Esophagus squamous epithelium (tissue), 4 donors: ENCODE results near the gene PKIG.

ENCODE experiments used
- POLR2A ChIP-seq, 4 donors: fragments of 450-650 bp; IDR thresholded peaks; one replicate each; pipeline ENCODE4 v1.6.1; 2017; ENCODE audit warnings: antibody characterized with exemption in 4 of 4, mild to moderate bottlenecking in 4 of 4, moderate library complexity in 3 of 4
- TF ChIP-seq, protein P1 (sequence below), 6 experiments: fragments of 450-650 bp in 4 of 6; fragments of 200-600 bp in 2 of 6; sonication (generic) in 2 of 6; IDR thresholded peaks; one replicate each; pipeline ENCODE4 v1.5.1; 2016 to 2019; ENCODE audit warnings: antibody characterized with exemption in 6 of 6, mild to moderate bottlenecking in 4 of 6, moderate library complexity in 4 of 6

DNA sequence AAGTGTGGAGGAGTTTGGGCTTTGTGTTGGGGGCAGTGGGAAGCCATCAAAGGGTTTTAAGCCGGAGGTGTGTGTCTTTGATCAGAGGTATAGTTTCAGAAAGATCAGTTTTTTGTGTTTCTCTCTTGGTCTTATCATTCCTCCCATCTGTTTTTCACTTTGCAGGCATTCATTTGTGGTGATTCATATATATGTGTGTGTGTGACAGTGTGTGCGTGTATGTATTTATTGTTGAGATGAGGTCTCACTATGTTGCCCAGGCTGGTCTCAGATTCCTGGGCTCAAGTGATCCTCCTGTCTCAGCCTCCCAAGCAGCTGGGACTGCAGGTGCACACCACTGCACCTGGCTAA, 49.4 kb upstream of the PKIG start:
- TF ChIP-seq POLR2A (IDR thresholded peaks at IDR 0.05): no peak
- TF ChIP-seq, protein P1, sequence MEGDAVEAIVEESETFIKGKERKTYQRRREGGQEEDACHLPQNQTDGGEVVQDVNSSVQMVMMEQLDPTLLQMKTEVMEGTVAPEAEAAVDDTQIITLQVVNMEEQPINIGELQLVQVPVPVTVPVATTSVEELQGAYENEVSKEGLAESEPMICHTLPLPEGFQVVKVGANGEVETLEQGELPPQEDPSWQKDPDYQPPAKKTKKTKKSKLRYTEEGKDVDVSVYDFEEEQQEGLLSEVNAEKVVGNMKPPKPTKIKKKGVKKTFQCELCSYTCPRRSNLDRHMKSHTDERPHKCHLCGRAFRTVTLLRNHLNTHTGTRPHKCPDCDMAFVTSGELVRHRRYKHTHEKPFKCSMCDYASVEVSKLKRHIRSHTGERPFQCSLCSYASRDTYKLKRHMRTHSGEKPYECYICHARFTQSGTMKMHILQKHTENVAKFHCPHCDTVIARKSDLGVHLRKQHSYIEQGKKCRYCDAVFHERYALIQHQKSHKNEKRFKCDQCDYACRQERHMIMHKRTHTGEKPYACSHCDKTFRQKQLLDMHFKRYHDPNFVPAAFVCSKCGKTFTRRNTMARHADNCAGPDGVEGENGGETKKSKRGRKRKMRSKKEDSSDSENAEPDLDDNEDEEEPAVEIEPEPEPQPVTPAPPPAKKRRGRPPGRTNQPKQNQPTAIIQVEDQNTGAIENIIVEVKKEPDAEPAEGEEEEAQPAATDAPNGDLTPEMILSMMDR (IDR thresholded peaks at IDR 0.05): no peak
